GM19468 (cell line): ENCODE measurements around the gene CSGALNACT2.
"Not testable (repeated sequence)": the region's sequence is repeated elsewhere in the genome, so short reads cannot be mapped to it uniquely, and the experiment has no call there.

ENCODE experiments used
- ATAC-seq: cut with Tn5 transposase; IDR thresholded peaks from one replicate; pipeline ENCODE4 v1.9.1; 2021; ENCODE audit warnings: mild to moderate bottlenecking, moderate library complexity, moderate number of reproducible peaks; ENCODE audit not compliant: unreplicated experiment; ENCODE audit errors: extremely low read depth

Gene CSGALNACT2

DNA sequence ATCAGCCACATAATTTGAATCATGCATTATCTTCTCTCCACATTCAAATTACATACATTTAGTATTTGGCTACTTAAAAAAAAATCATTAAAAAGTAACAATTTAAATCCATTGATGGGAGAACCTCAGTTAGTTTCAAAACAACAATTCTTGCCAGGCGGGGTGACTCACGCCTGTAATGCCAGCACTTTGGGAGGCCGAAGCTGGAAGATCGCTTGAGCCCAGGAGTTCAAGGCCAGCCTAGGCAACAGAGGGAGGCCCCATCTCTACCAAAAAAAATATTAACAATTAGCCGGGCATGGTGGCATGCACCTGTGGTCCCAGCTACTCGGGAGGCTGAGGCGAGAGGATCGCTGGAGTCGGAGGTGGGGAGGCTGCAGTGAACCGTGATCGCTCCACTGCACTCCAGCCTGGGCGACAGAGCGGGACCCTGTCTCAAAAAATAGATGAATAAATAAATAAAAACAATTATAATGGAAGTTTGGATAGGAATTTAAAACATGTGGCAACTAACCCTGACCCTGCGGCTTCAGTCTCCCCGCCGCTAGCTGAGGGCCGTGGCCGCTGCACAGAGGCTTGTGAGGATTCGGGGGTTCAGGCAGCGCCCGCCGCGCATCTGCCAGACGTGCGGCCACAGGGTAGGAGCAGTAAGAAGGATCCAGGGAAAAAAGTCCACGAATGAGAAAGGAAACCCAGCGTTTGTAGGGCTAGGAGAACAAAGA lies 1.1 kb upstream of the CSGALNACT2 start:
- ATAC-seq = no peak

DNA sequence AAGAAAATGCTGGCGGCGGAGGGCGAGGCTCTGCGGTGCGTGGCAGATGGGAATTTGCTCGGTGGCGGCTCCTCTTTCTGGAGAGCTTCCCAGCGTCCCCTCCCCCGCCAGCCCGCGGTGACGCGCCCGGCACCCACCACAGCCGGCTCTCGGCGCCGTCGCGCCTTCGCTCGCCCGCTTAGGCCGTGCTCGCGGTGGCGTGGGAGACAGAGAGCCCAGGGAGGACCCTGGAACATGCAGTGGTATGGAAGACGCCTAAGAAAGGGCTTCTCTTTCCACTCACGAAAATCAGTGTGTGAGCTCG lies 576 bp upstream of the CSGALNACT2 start:
- ATAC-seq = no peak

DNA sequence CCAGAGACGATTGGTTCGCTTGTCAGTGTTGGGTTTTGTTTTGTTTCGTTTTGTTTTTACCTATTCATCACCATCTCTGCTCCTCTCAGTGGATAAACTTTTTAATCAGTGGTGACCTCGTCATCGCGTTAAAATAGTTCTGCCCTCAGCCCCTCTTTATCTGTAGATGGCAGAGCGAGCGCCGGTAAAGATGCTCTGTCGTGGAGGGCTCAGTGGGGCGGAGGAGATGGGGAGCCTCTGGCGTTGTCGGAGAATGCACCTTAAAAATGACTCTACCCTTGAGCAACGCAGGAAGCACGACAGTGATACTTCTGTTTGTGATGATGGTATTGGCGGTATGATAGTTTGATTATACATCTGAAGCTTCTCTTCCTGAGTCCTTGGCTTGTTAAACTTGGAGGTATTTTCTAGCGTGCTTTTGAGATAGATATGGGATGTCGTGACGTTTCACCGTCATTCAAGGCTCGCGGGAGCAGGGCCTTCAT lies 554 bp downstream of the CSGALNACT2 start:
- ATAC-seq = no peak

DNA sequence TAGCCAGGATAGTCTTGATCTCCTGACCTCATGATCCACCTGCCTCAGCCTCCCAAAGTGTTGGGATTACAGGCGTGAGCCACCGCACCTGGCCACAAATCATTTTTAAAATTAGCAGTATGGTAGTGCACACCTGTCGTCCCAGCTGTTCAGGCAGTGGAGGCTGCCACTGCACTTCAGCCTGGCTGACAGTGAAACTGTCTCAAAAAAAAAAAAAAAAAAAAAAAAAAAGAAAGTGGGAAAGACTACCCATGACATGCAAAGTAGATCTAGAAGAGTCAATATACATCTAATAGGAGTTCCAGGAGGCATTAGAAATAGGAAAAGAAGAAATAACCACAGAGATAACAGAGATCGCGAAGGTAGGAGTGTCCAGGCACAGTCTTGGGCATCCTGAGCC lies 3.2 kb downstream of the CSGALNACT2 start:
- ATAC-seq = no peak

DNA sequence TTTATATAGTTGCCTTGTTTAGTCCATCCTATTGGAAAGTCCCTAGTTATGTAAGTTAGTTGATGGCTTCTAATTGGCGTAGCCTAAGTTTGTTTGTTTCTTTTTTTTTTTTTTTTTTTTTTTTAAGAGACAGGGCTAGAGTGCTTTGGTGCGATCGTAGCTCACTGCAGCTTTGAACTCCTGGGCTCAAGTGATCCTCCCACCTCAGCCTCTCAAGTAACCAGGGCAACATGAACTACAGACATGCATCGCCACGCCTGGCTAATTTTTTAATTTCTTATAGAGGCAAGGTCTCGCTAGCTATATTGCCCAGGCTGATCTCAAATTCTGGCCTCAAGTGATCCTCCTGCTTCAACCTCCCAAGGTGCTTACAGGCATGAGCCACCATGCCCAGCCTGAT lies 7.1 kb downstream of the CSGALNACT2 start:
- ATAC-seq = no peak

DNA sequence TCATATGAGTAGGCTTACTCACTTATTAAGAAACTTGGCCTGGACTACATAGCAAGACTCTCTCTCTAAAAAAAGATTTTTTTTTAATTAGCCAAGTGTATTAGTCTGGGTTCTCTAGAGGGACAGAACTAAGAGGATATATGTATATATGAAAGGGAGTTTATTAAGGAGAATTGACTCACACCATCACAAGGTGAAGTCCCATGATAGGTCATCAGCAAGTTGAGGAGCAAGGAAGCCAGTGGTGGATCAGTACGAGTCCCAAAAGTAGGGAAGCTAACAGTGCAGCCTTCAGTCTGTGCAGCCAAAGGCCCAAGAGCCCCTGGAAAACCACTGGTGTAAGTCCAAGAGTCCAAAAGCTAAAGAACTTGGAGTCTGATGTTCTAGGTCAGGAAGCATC lies 7.7 kb downstream of the CSGALNACT2 start:
- ATAC-seq = not testable (repeated sequence)

DNA sequence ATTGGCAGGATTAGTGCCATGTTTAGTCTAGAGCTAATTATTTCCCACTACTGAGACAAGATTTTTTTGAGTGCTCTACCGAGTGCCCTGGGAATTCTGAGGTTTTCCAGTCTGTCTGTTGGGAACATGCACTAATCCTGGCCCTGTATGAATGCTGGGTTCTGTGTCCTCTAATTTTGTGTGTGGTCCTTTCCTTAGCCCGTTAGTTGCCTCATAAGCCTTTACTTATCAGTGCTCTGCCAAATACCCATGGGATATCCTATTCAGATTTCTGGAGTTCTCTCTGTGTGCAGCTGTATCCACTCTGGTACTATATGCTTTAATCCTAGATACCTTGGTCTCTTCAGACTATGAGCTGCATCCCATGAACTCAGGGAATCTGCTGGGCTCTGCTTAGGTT lies 13.1 kb downstream of the CSGALNACT2 start:
- no peak for ATAC-seq

DNA sequence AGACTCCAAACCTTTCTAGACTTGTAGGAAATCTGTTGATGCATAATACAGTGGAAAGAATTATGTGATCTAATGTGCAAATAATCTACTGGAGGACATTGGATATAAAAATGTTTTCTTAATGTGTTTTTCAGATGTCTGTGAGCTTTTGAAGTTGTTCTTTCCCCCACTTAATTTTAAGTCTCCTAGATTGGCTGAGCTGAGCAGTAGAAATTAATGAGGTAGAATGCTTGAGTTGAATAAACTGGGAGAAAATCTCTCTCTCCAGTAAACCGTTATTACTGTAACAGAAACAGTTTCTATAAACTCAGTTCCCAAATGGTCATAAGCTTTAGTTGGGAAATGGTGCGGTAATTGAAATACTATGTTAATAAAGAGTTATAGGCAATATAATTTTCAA lies 15.7 kb downstream of the CSGALNACT2 start:
- no peak for ATAC-seq

DNA sequence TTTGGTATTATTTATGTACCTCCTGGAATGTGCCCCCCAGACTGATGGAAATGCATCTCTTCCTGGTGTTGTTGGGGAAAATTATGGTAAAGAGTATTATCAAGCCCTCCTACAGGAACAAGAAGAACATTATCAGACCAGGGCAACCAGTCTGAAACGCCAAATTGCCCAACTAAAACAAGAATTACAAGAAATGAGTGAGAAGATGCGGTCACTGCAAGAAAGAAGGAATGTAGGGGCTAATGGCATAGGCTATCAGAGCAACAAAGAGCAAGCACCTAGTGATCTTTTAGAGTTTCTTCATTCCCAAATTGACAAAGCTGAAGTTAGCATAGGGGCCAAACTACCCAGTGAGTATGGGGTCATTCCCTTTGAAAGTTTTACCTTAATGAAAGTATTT lies 17.0 kb downstream of the CSGALNACT2 start:
- no peak for ATAC-seq

DNA sequence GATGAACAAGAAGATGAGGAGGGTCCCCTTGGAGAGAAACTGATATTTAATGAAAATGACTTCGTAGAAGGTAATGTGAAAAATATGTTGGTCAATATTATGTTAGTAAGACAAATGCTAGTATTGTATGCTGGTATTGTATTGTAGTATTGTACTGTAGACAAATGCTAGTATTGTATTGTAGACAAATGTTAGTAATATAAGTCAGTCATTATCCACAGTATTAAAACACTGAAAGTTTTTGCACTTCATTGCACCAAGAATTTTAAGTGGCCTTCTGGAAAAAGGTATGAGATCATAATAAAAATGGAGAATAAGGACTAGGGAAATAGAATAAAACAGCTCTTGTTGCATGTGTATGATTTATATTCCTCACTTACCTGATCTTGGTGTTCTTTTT lies 17.5 kb downstream of the CSGALNACT2 start:
- no peak for ATAC-seq

DNA sequence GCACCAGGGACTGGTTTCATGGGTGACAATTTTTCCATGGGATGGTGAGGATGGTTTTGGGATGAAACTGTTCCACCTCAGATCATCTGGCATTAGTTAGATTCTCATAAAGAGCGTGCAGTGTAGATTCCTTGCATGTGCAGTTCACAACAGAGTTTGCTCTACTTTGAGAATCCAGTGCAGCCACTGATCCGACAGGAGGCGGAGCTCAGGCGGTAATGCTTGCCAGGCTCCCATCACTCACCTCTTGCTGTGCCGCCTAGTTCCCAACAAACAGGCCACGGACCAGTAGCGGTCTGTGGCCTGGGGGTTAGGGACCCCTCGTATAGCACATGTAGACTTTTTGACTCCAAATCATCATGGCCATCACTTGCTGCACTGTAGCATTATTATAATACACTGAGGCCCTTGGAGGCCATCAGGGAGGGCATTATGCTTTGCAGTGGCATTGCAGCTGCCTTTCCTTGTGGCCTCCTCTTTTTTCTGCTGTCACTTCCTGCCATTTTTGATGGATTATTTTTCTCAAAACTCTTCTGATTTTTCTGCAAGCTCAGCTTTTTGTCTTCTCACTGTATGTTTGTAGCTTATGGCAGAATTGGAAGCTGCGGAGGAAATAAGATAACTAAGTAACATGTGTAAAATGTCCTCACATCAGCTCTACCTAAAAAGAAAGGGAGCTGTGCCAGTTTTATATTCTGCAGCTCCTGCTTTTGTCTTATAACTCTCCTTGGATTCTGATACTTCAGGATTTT lies 18.5 kb downstream of the CSGALNACT2 start:
- ATAC-seq = no peak

DNA sequence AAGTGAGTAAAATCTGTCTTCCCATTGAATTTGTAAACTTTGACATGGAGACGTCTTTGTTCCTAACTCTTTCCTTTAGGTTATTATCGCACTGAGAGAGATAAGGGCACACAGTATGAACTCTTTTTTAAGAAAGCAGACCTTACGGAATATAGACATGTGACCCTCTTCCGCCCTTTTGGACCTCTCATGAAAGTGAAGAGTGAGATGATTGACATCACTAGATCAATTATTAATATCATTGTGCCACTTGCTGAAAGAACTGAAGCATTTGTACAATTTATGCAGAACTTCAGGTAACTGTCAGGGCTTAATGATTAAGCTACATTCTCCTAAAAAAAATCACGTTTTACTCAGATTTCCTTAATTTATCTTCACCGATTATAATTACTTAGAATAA lies 20.4 kb downstream of the CSGALNACT2 start:
- no peak for ATAC-seq

DNA sequence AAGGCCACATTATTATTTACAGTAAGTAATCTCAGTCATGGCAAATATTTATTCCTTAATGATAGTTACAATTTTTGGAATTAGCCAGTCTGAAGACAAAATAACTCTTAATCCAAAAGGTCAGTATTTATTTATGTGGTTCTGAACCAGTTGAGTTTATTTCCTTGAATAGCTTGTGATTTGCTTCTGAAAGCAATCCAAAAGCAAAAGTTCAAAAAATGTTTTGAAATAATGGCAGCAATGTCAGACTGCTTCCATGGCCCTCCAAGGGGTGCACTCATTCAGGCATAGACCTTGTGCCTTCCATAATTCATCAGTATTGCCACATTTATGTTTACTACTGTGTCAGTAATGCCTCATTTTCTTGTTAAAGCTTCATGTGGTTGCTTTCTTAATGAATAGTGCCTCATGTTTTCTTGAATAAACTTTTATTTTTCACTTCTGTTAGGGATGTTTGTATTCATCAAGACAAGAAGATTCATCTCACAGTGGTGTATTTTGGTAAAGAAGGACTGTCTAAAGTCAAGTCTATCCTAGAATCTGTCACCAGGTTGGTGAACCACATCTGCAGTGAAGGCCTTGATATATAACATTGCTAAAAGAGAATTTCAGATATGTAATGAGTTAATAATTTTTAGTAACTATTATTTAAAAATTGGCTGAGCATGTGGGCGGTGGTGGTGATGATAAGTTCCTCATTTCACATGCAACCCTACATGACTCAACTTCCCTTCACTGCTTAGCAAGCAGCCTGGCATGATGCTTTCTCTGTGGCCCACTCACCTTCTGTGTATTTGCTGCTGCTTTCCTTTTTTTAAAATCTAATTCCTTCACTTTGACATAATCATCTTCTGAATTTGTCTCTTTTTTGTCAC lies 22.0 kb downstream of the CSGALNACT2 start:
- peak; percentile 3 for ATAC-seq

DNA sequence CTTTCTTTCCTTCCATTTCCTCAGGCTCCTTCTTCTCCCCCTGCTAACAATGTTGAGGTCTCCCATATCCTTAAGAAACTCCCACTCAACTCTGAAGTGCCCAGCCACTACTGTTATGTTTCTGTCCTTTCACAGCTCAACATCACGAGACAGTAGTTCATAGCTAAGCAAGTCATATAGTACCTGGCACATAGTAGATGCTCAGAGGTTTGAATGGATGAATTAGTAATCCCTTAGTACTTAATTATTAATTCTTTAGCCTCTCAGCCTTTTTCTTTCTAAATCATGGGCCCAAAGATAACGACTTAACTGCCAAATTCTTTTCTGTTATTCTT lies 22.6 kb downstream of the CSGALNACT2 start:
- peak; percentile 44 for ATAC-seq

DNA sequence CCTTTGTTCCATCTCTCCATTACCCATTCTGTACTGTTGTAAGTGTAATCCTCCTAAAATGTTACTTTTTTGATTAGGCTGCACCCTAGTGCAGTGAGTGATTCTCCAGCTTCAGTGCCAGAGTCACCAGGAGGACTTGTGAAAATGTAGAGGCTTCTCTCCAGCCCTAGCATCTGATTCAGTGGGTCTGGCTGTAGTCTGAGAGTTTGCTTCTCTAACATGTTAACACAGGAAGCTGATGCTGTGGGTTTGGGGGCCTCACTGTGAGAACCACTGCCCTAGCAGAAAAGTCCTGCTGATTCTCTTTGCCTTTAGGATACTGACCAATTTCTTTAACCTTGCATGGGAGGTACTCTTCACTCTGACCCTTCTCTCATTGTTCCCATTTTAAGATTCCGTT lies 24.4 kb downstream of the CSGALNACT2 start:
- no peak for ATAC-seq

DNA sequence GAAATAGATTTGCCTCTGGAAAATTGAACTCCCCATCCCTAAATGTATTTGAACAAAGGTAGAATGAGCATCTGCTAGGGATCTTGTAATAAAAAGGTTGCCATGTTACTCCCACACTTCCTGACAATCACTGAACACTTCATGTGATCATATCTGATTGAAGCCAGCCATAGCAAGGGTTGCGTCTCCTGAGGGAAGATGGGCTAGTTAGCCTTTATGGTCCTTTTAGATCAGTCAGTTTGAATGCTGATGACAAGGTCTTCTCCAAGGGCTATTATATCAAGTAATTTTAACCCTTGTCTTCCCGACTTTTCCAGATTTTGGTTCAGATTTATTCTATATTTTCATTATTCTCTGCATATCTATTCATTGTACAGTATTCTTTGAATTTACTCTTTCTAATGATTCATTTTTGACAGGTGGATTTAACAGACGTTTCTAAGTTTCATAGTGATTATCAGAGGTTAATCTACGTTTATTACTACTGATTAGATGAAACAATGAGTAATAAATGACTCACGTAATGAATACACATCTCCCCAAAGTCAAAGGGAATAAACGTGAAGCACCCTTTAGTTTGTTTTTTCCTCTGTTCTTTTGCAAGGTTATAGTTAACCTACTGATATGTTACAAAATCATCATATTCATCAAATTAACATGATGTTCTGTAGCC lies 28.1 kb downstream of the CSGALNACT2 start:
- ATAC-seq = no peak

DNA sequence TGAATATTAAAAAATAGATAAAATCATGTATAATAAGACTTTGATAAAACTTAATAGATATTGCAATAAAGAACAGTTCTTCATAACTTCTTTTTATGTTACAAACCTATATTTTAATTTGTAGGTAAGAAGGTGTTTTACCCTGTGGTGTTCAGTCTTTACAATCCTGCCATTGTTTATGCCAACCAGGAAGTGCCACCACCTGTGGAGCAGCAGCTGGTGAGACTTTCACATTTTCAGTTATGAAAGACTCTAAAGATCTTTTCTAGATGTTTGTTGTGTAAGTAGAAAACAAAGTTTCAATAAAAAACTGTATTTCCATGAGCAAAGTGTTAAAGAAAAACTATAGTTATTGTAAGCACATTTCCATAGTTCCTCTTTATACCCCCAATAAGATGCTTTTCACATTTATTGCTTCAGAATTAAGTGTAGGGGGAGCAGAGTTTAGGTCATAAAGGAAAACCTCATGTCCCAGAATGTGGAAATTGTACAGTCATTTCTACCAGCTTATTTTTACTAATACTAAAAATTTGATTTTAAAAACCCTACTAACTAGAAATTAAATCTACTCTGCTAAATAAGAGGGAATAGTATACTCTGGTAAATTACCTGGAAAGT lies 28.7 kb downstream of the CSGALNACT2 start:
- ATAC-seq = peak; percentile 90

DNA sequence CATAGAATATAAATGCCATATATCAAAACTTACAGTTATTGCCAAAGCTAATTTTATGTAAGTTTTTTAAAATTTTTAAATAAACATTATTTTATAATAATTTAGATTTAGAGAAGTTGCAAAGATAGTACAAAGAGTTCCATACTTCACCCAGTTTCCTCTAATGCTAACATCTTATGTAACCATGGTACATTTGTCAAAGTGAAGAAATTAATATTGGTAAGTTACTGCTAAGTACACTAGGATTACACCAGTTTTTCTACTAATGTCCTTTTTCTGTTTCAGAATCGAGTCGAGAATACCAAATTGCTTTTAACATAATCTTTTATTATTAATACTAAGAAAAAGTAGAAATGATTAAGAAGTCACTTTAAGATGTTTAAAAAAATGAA lies 29.2 kb downstream of the CSGALNACT2 start:
- ATAC-seq = no peak

DNA sequence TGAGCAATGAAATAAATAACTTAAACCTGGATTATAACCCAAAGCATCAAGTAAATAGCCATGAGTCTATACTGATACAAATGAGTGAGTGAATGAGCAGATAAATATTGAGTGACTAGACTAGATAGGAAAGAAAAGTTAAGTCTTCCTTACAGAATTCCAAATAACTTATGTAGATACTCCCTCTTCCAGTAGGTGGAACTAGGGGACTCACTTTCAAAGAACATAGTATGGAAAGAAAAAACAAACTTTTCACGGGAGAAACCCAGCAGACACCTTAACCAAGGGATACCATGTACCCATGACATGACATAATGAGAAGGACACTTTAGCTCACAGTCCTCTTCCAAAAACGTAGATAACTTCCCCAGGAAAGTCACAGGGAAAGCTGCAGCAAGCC lies 32.2 kb downstream of the CSGALNACT2 start:
- ATAC-seq = no peak

DNA sequence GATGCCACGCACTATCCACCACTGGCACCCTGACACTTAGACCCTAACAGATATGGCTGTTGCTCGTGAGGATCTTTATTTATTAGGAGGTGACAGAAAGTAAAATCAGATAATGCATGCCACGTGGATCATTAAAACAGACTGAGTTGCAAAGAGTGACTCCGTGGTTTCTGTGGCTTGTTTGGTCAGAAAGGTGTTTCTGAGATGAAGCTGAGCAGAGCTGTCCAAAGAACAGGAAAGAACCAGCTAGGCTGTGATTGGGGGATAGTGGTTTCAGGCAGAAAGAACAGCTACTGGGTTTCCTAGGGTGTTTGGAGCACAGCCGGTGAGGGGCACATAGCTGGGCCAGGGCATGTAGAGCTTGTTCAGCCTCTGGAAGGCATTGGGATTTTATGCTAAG lies 34.4 kb downstream of the CSGALNACT2 start:
- no peak for ATAC-seq
